Endodermal cell (in vitro differentiated cells): ENCODE measurements around the gene RIMBP2. TPM values are rescaled to one million over a fixed set of nuclear protein-coding genes. Genes with fewer than 3 reads are reported as not detected.

Experiments used
- DNase-seq: peaks from one replicate; pipeline ENCODE4 v3.0.0-alpha.2; 2017
- H3K27ac ChIP-seq: 2 replicates; pipeline ENCODE4 v1.5.1; 2013; ENCODE audit warnings: mild to moderate bottlenecking, low read depth, low read length, moderate library complexity
- H3K27me3 ChIP-seq: 2 replicates; pipeline ENCODE4 v1.6.1; 2013; ENCODE audit warnings: mild to moderate bottlenecking, low read length, moderate library complexity; ENCODE audit not compliant: insufficient read depth, control insufficient read depth, poor library complexity, severe bottlenecking
- H3K36me3 ChIP-seq: 2 replicates; pipeline ENCODE4 v1.7.0; 2013; ENCODE audit warnings: mild to moderate bottlenecking, low read length, moderate library complexity; ENCODE audit not compliant: control insufficient read depth, insufficient read depth
- H3K4me1 ChIP-seq: one replicate; pipeline ENCODE4 v1.7.0; 2013; ENCODE audit warnings: low read length; ENCODE audit not compliant: control insufficient read depth, insufficient read depth
- H3K4me3 ChIP-seq: 2 replicates; pipeline ENCODE4 v1.5.1; 2013; ENCODE audit warnings: mild to moderate bottlenecking, low read length, moderate library complexity
- H3K9ac ChIP-seq: 2 replicates; pipeline ENCODE4 v1.6.1; 2013; ENCODE audit warnings: mild to moderate bottlenecking, low read length, moderate library complexity; ENCODE audit not compliant: poor library complexity, severe bottlenecking; ENCODE audit errors: extremely low read depth
- H3K9me3 ChIP-seq: 2 replicates; pipeline ENCODE4 v1.6.1; 2013; ENCODE audit warnings: mild to moderate bottlenecking, low read length, moderate library complexity; ENCODE audit not compliant: control insufficient read depth
- H3K27ac Mint-ChIP-seq: 2 replicates; pipeline ENCODE4 v1.8.0; 2020; ENCODE audit warnings: mixed read lengths
- H3K27me3 Mint-ChIP-seq: 2 replicates; pipeline ENCODE4 v1.8.0; 2021; ENCODE audit warnings: mild to moderate bottlenecking, mixed read lengths; ENCODE audit not compliant: insufficient read depth
- H3K36me3 Mint-ChIP-seq: 2 replicates; pipeline ENCODE4 v1.8.0; 2020; ENCODE audit warnings: low read depth, mixed read lengths
- H3K4me1 Mint-ChIP-seq: 2 replicates; pipeline ENCODE4 v1.8.0; 2020; ENCODE audit warnings: mixed read lengths
- H3K4me3 Mint-ChIP-seq: 2 replicates; pipeline ENCODE4 v1.8.0; 2020; ENCODE audit warnings: mild to moderate bottlenecking, moderate library complexity, mixed read lengths
- H3K9me3 Mint-ChIP-seq: 2 replicates; pipeline ENCODE4 v1.8.0; 2020; ENCODE audit warnings: mild to moderate bottlenecking, mixed read lengths
- CTCF ChIP-seq: fragments of 200-600 bp; sonication (generic); conservative IDR thresholded peaks from 2 replicates; pipeline ENCODE4 v1.5.0; 2021; ENCODE audit warnings: antibody characterized with exemption, mild to moderate bottlenecking
- WGBS, 2 experiments: methylation state at CpG; one replicate each; pipeline versions ENCODE4 v1.1.5 to v1.1.7; 2013; ENCODE audit warnings: missing lambda C conversion rate in 2 of 2, mixed read lengths in 1 of 2; ENCODE audit not compliant: insufficient coverage in 1 of 2, insufficient read length in 1 of 2; 5-methylcytosine and 5-hydroxymethylcytosine counted together
- total RNA-seq, 2 donors: library from RNA; stranded (reverse); fragmentation: NEBNext Ultra II Directional in 1 of 2; extraction: Animal tissue kit (Norgen Biotek cat#: 25700) in 1 of 2; gene quantifications; 2 replicates in 1 of 2; 3 replicates in 1 of 2; pipeline ENCODE4 v1.2.1, GENCODE V29; 2021

Gene RIMBP2
- total RNA-seq, 2 donors from 2014 or later, result 0.13 to 3.4 TPM

- Histone ChIP-seq H3K4me1 (peaks cover 10% of the 10 kb centered on the region), H3K9ac (no peak overlapping the region), H3K4me3 (no peak overlapping the region), H3K27me3 (no peaks in the 10 kb centered on the region), H3K27ac (no peak overlapping the region), H3K9me3 (no peaks in the 10 kb centered on the region), H3K36me3 (no peaks in the 10 kb centered on the region)
- Mint-ChIP-seq H3K9me3 (peaks cover 9% of the 10 kb centered on the region), H3K27ac (no peak overlapping the region), H3K36me3 (no peaks in the 10 kb centered on the region), H3K4me3 (no peak overlapping the region), H3K27me3 (no peaks in the 10 kb centered on the region), H3K4me1 (peaks cover 6% of the 10 kb centered on the region)
- WGBS, 2 experiments, result 88 to 89% methylated on average over 8 to 13 of the region's 13 CpGs
- DNase-seq, result no peak
- TF ChIP-seq CTCF, result no peak
These were observed 222.1 kb downstream of the RIMBP2 start for GRCh38 chr12:130493951-130494350.

GRCh38 chr12:130491421-130492357, 224.4 kb downstream of the RIMBP2 start:
- H3K36me3 Mint-ChIP-seq, result no peaks in the 10 kb centered on the region
- H3K27me3 ChIP-seq, result no peaks in the 10 kb centered on the region
- H3K9me3 Mint-ChIP-seq, result peaks cover 9% of the 10 kb centered on the region
- 90 to 94% methylated on average over 31 to 32 of the region's 32 CpGs for WGBS, 2 experiments
- peaks cover 10% of the 10 kb centered on the region for H3K4me1 ChIP-seq
- peaks cover 6% of the 10 kb centered on the region for H3K4me1 Mint-ChIP-seq
- no peak for TF ChIP-seq CTCF
- no peaks in the 10 kb centered on the region for H3K9me3 ChIP-seq
- H3K9ac ChIP-seq, result no peak overlapping the region
- no peaks in the 10 kb centered on the region for H3K36me3 ChIP-seq
- H3K4me3 ChIP-seq, result no peak overlapping the region
- no peaks in the 10 kb centered on the region for H3K27me3 Mint-ChIP-seq
- peak overlapping the region; percentile 30 for H3K27ac ChIP-seq
- no peak overlapping the region for H3K4me3 Mint-ChIP-seq
- no peak for DNase-seq
- no peak overlapping the region for H3K27ac Mint-ChIP-seq

GRCh38 chr12:130490674-130491073, 225.4 kb downstream of the RIMBP2 start:
- H3K4me1 Mint-ChIP-seq, result peaks cover 6% of the 10 kb centered on the region
- H3K27me3 Mint-ChIP-seq, result no peaks in the 10 kb centered on the region
- H3K36me3 Mint-ChIP-seq, result no peaks in the 10 kb centered on the region
- Histone ChIP-seq H3K27ac (no peak overlapping the region), H3K27me3 (no peaks in the 10 kb centered on the region), H3K4me1 (peaks cover 10% of the 10 kb centered on the region), H3K9ac (no peak overlapping the region), H3K9me3 (no peaks in the 10 kb centered on the region), H3K4me3 (no peak overlapping the region), H3K36me3 (no peaks in the 10 kb centered on the region)
- peaks cover 9% of the 10 kb centered on the region for H3K9me3 Mint-ChIP-seq
- no peak overlapping the region for H3K4me3 Mint-ChIP-seq
- TF ChIP-seq CTCF, result no peak
- no peak for DNase-seq
- 87 to 88% methylated on average over 5 to 10 of the region's 10 CpGs for WGBS, 2 experiments
- no peak overlapping the region for H3K27ac Mint-ChIP-seq
